ENCODE data around the gene TNS3. TPM values are rescaled to one million over a fixed set of nuclear protein-coding genes. Genes with fewer than 3 reads are reported as not detected.

TNS3 gene
- total and polyA plus RNA-seq, 2 donors (not counting 1 experiment from before 2014, with no cell fraction given): 11.4 to 77.5 TPM

DNA sequence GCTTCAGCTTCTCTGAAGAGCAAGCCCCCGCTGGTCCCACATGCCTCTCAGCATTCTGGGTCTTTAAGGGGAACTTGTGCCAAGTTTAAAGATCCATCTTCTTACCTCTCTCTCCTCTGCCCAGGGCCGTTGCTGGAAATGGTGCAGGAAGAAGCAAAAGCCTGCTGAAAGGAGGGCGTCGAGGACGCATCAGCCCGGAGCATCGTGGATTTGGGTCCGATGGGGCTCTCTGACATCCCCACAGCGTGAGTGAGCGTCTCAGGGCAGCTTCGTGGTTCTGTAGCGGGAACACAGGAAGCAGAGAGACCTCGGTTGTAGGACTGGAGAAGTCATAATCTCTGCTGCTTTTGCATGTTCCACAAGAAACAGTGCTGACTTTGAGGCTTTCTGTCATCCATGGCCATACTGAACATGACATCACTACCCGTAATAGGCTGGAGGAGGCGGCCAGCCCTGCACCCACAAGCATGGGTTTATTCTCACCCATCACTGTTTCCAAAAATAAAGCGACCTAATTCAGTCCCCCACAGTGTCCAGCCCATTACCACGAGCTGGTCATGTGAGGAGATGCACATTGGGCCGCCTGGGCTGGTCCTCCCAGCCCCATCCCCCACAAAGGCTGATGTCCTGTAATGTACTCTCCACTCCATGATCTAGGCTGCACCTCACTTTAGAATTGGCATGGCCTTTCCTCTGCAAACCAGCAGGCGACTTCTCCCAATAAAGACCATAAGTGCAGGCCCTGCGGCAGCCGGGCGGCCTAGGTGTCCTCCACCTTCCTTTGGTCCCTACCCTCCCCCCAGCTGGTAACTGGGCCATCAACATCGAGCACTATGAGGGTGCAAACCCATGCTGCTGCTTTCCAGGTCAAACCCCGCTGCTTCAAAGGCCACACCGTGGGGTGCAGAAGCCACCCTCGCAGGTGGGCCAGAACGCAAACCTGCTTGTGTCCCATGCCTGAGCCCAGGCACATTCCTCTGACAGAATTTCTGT is 276.9 kb downstream of the TNS3 start:
- no peak overlapping the region for H2AFZ ChIP-seq (ENCODE audit: insufficient read depth, low read depth, low read length, poor library complexity, severe bottlenecking)
- no peaks in the 10 kb centered on the region for H3K79me2 ChIP-seq (ENCODE audit: control insufficient read depth, insufficient read depth, low read length)
- no peak overlapping the region for H3K4me3 ChIP-seq (ENCODE audit: control extremely low read depth in 1 of 5, extremely low read depth in 1 of 5, insufficient read depth in 1 of 5, low read depth in 2 of 5, low read length in 4 of 5)
- Mint-ChIP-seq H3K27me3 (no peaks in the 10 kb centered on the region), H3K27ac (no peak overlapping the region), H3K4me1 (no peaks in the 10 kb centered on the region), H3K4me3 (no peak overlapping the region), H3K9me3 (ENCODE audit: insufficient read depth) (peaks cover 3% of the 10 kb centered on the region)
- TF ChIP-seq EZH2 (IDR thresholded peaks at IDR 0.05; ENCODE audit: borderline replicate concordance, insufficient read depth, low read depth, low read length, poor library complexity, severe bottlenecking): no peak
- TF ChIP-seq, protein P1, sequence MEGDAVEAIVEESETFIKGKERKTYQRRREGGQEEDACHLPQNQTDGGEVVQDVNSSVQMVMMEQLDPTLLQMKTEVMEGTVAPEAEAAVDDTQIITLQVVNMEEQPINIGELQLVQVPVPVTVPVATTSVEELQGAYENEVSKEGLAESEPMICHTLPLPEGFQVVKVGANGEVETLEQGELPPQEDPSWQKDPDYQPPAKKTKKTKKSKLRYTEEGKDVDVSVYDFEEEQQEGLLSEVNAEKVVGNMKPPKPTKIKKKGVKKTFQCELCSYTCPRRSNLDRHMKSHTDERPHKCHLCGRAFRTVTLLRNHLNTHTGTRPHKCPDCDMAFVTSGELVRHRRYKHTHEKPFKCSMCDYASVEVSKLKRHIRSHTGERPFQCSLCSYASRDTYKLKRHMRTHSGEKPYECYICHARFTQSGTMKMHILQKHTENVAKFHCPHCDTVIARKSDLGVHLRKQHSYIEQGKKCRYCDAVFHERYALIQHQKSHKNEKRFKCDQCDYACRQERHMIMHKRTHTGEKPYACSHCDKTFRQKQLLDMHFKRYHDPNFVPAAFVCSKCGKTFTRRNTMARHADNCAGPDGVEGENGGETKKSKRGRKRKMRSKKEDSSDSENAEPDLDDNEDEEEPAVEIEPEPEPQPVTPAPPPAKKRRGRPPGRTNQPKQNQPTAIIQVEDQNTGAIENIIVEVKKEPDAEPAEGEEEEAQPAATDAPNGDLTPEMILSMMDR (IDR thresholded peaks at IDR 0.05): no peak
- no peaks in the 10 kb centered on the region for H3K4me1 ChIP-seq (ENCODE audit: control insufficient read depth in 2 of 2, insufficient read depth in 2 of 2, low read length in 2 of 2)
- intact Hi-C loops (cut with micrococcal nuclease): no loop called here
- no peak overlapping the region for H3K27ac ChIP-seq (ENCODE audit: low read length in 2 of 2)
- ATAC-seq (ENCODE audit: low read depth): no peak
- no peak overlapping the region for H3K4me2 ChIP-seq (replicated peaks; ENCODE audit: low read depth, low read length, poor library complexity, severe bottlenecking)
- H4K20me1 ChIP-seq (ENCODE audit: control insufficient read depth, insufficient read depth, low read length, poor library complexity, severe bottlenecking): no peaks in the 10 kb centered on the region
- 88% methylated on average over 27 of the region's 27 CpGs for whole genome bisulfite sequencing (ENCODE audit: insufficient coverage)
- H3K9ac ChIP-seq (ENCODE audit: low read length): no peak overlapping the region
- peaks cover 0 to 3% (median 2%) of the 10 kb centered on the region in 3 donors for H3K9me3 ChIP-seq (ENCODE audit: control extremely low read depth in 1 of 3, control insufficient read depth in 2 of 3, insufficient read depth in 1 of 3, low read length in 2 of 3)
- POLR2A ChIA-PET: no interaction called here
- peaks cover 0 to 19% of the 10 kb centered on the region in 2 experiments for H3K36me3 ChIP-seq (replicated peaks in 1 of 2; ENCODE audit: control extremely low read depth in 1 of 2, control insufficient read depth in 1 of 2, extremely low read depth in 1 of 2, insufficient read depth in 2 of 2, low read length in 1 of 2)
- CTCF ChIA-PET: no interaction called here
- DNase-seq: no peak
- no peaks in the 10 kb centered on the region for H3K27me3 ChIP-seq (replicated peaks in 1 of 4; ENCODE audit: control extremely low read depth in 1 of 4, control insufficient read depth in 3 of 4, insufficient read depth in 4 of 4, low read length in 3 of 4)

All from B cell (primary cell).